ENCODE data around the gene RBM14. TPM values are rescaled to one million over a fixed set of nuclear protein-coding genes. Genes with fewer than 3 reads are reported as not detected.

The RBM14 gene
- total and polyA plus RNA-seq, 9 of the 15 experiments (the other 6 are each of a cell fraction or from before 2014, with no cell fraction given) = 5.5 to 131 (median 42.6) TPM

DNA sequence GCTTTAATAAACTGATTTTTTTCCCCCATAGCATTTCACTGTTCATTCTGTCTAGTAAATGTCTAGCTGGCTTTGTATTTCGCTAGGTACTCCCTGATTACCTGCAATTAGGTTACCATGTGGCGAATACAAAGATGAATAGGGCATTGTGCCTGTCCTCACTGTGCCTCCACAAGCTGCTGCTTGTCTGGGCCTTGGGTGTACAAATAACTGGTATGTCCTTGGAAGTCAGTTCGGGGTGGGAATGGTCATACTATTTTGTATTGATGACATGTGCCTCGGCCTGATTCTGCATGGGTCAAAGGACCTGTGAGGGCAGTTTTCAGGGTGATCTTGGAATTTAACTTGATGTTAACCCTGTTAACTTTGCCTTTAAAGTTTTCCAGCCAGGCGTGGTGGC is 33.5 kb downstream of the RBM14 start (continued):
- TF ChIP-seq, protein P1, sequence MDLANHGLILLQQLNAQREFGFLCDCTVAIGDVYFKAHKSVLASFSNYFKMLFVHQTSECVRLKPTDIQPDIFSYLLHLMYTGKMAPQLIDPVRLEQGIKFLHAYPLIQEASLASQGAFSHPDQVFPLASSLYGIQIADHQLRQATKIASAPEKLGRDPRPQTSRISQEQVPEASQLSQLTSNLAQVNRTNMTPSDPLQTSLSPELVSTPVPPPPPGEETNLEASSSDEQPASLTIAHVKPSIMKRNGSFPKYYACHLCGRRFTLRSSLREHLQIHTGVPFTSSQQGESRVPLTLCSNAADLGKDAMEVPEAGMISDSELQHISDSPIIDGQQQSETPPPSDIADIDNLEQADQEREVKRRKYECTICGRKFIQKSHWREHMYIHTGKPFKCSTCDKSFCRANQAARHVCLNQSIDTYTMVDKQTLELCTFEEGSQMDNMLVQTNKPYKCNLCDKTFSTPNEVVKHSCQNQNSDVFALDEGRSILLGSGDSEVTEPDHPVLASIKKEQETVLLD (IDR thresholded peaks at IDR 0.05) = no peak
- TF ChIP-seq, protein P2, sequence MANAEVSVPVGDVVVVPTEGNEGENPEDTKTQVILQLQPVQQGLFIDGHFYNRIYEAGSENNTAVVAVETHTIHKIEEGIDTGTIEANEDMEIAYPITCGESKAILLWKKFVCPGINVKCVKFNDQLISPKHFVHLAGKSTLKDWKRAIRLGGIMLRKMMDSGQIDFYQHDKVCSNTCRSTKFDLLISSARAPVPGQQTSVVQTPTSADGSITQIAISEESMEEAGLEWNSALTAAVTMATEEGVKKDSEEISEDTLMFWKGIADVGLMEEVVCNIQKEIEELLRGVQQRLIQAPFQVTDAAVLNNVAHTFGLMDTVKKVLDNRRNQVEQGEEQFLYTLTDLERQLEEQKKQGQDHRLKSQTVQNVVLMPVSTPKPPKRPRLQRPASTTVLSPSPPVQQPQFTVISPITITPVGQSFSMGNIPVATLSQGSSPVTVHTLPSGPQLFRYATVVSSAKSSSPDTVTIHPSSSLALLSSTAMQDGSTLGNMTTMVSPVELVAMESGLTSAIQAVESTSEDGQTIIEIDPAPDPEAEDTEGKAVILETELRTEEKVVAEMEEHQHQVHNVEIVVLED (CRISPR knock-in tag; IDR thresholded peaks at IDR 0.05) = no peak
- TF ChIP-seq, protein P3, sequence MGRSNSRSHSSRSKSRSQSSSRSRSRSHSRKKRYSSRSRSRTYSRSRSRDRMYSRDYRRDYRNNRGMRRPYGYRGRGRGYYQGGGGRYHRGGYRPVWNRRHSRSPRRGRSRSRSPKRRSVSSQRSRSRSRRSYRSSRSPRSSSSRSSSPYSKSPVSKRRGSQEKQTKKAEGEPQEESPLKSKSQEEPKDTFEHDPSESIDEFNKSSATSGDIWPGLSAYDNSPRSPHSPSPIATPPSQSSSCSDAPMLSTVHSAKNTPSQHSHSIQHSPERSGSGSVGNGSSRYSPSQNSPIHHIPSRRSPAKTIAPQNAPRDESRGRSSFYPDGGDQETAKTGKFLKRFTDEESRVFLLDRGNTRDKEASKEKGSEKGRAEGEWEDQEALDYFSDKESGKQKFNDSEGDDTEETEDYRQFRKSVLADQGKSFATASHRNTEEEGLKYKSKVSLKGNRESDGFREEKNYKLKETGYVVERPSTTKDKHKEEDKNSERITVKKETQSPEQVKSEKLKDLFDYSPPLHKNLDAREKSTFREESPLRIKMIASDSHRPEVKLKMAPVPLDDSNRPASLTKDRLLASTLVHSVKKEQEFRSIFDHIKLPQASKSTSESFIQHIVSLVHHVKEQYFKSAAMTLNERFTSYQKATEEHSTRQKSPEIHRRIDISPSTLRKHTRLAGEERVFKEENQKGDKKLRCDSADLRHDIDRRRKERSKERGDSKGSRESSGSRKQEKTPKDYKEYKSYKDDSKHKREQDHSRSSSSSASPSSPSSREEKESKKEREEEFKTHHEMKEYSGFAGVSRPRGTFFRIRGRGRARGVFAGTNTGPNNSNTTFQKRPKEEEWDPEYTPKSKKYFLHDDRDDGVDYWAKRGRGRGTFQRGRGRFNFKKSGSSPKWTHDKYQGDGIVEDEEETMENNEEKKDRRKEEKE (IDR thresholded peaks at IDR 0.05; ENCODE audit: borderline replicate concordance in 1 of 2, control insufficient read depth in 1 of 2, low read depth in 2 of 2, low read length in 1 of 2) = no peak
- TF ChIP-seq PCBP2 (IDR thresholded peaks at IDR 0.05; ENCODE audit: low read depth, low read length, poor library complexity, severe bottlenecking) (no peak), ZNF263 (CRISPR knock-in tag; IDR thresholded peaks at IDR 0.05; ENCODE audit: borderline replicate concordance) (no peak), RFX5 (IDR thresholded peaks at IDR 0.05; ENCODE audit: low read depth, low read length) (no peak), FOXJ3 (CRISPR knock-in tag; IDR thresholded peaks at IDR 0.05) (no peak), KLF16 (IDR thresholded peaks at IDR 0.05) (no peak), PHB2 (IDR thresholded peaks at IDR 0.05; ENCODE audit: low read depth) (no peak)
- TF ChIP-seq, protein P4, sequence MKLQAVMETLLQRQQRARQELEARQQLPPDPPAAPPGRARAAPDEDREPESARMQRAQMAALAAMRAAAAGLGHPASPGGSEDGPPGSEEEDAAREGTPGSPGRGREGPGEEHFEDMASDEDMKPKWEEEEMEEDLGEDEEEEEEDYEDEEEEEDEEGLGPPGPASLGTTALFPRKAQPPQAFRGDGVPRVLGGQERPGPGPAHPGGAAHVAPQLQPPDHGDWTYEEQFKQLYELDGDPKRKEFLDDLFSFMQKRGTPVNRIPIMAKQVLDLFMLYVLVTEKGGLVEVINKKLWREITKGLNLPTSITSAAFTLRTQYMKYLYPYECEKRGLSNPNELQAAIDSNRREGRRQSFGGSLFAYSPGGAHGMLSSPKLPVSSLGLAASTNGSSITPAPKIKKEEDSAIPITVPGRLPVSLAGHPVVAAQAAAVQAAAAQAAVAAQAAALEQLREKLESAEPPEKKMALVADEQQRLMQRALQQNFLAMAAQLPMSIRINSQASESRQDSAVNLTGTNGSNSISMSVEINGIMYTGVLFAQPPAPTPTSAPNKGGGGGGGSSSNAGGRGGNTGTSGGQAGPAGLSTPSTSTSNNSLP (IDR thresholded peaks at IDR 0.05; ENCODE audit: borderline replicate concordance, low read depth, low read length) = no peak
- TF ChIP-seq, protein P5, sequence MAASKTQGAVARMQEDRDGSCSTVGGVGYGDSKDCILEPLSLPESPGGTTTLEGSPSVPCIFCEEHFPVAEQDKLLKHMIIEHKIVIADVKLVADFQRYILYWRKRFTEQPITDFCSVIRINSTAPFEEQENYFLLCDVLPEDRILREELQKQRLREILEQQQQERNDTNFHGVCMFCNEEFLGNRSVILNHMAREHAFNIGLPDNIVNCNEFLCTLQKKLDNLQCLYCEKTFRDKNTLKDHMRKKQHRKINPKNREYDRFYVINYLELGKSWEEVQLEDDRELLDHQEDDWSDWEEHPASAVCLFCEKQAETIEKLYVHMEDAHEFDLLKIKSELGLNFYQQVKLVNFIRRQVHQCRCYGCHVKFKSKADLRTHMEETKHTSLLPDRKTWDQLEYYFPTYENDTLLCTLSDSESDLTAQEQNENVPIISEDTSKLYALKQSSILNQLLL (CRISPR knock-in tag; IDR thresholded peaks at IDR 0.05; ENCODE audit: borderline replicate concordance) = no peak
- TF ChIP-seq, protein P6, sequence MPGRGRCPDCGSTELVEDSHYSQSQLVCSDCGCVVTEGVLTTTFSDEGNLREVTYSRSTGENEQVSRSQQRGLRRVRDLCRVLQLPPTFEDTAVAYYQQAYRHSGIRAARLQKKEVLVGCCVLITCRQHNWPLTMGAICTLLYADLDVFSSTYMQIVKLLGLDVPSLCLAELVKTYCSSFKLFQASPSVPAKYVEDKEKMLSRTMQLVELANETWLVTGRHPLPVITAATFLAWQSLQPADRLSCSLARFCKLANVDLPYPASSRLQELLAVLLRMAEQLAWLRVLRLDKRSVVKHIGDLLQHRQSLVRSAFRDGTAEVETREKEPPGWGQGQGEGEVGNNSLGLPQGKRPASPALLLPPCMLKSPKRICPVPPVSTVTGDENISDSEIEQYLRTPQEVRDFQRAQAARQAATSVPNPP (IDR thresholded peaks at IDR 0.05; ENCODE audit: borderline replicate concordance, insufficient read depth, insufficient read length) = no peak

Measured in K562 (cell line).